Measurements from ENCODE around the gene TICRR.

GRCh38 chr15:89657686-89658200 lies 82.5 kb downstream of the TICRR start:
- no peak for TF ChIP-seq CTCF (IDR thresholded peaks at IDR 0.05)
- no peak for TF ChIP-seq POLR2AphosphoS5 (IDR thresholded peaks at IDR 0.05)
- TF ChIP-seq EP300 (IDR thresholded peaks at IDR 0.05) = no peak
